CMK (cell line): Measurements from ENCODE around the gene RHOF.

ENCODE experiments used
- DNase-seq: peaks from one replicate; pipeline ENCODE4 v3.0.0-alpha.2; 2010; ENCODE audit warnings: low read depth

The RHOF gene

DNA sequence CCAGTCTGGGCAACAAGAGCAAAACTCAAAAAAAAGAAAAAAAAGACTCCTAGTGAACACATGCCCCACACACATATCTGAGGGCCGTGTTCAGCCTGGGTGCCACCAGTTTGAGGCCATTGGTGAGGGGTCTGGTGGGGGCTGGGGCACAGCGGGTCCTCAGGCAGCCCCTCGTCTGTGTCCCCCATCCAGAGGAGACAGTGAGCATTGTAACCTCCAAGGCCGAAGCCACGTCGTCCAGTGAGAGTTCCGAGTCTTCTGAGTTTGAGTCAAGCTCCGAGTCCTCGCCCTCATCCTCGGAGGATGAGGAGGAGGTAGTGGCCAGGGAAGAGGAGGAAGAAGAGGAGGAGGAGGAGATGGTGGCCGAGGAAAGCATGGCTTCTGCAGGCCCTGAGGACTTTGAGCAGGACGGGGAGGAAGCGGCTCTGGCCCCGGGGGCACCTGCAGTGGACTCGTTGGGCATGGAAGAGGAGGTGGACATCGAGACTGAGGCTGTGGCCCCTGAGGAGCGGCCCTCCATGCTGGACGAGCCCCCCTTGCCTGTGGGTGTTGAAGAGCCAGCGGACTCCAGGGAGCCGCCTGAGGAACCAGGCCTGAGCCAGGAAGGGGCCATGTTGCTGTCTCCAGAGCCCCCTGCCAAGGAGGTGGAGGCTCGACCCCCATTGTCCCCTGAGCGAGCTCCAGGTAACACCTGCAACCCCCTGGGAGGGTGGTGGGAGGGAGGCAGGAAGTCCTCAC is 25.9 kb upstream of the RHOF start:
- no peak for DNase-seq

DNA sequence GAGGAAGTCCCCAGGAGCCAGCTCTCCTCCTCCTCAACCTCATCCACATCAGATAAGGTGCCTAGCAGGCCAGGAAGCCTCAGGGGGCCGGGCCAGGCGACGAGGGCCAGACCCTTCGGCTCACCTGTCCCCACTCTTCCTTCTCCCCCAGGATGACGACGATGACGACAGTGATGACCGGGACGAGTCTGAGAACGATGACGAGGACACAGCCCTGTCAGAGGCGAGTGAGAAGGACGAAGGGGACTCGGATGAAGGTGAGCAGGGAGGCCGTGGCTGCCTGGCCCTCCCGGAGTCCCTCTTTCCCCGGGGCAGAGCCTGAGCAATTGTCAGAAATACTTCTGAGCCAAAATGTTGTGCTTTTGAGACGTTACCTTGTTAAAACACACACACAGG is 24.2 kb upstream of the RHOF start:
- no peak for DNase-seq

DNA sequence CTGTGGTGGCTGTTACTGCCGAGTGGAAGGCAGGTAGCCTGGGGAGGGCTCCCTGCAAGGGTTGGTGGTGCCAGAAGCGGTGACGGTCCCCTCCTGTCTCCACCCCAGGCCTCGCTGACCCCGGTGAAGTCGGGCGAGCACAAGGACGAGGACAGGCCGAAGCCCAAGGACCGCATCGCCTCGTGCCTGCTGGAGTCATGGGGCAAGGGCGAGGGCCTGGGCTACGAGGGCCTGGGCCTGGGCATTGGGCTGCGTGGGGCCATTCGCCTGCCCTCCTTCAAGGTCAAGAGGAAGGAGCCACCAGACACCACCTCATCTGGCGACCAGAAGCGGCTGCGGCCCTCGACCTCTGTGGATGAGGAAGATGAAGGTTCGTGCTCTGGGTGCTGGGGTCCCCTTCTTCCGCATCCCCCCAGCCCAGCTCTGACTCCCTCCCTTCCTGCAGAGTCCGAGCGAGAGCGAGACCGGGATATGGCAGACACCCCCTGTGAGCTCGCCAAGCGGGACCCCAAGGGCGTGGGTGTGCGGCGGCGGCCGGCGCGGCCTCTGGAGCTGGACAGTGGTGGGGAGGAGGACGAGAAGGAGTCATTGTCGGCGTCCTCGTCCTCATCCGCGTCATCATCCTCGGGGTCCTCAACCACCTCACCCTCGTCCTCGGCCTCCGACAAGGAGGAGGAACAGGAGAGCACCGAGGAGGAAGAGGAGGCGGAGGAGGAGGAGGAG is 23.6 kb upstream of the RHOF start:
- no peak for DNase-seq

DNA sequence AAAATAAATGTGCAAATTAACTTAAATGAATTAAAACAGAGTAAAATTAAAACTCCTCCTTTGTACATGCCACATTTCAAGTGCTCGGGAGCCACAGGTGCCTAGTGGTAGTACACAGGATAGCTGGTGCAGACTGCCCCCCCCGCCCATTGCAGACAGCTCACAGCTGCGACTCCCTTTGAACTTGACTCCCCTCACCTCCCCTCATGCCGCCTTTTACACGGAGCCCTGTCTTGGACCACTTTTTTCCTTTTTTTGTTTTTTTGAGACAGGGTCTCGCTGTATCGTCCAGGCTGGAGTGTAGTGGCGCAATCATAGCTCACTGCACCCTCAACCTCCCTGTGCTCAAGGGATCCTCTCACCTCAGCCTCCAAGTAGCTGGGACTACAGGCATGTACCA is 21.8 kb upstream of the RHOF start:
- no peak for DNase-seq

DNA sequence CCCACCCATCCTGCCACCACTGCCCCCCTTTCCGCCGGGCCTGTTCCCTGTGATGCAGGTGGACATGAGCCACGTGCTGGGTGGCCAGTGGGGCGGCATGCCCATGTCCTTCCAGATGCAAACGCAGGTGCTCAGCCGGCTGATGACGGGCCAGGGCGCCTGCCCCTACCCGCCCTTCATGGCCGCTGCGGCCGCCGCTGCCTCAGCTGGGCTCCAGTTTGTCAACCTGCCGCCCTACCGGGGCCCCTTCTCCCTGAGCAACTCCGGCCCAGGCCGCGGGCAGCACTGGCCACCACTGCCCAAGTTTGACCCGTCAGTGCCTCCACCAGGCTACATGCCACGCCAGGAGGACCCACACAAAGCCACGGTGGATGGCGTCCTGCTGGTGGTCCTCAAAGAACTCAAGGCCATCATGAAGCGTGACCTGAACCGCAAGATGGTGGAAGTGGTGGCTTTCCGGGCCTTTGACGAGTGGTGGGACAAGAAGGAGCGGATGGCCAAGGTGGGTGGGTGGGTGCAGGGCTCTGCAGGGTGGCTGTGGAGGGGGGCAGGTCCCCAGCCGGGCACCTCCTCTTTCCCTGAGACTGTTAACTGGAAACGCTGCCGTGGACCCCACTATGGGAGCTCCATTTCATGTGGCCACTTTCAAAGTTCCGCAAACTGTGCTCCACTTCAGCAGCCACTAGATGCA is 21.1 kb upstream of the RHOF start:
- no peak for DNase-seq

DNA sequence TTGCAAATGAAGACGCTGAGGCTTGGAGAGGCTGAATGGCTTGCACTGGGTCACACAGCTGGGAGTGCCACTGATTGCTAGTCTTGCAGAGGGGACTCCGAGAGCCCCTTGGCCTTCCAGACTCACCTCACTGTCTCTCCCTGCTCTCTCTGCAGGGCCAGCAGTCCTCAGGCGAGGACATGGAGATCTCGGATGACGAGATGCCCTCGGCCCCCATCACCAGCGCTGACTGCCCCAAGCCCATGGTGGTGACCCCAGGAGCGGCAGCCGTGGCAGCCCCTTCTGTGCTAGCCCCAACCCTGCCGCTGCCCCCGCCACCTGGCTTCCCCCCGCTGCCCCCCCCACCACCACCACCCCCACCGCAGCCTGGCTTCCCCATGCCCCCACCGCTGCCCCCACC is 20.5 kb upstream of the RHOF start:
- DNase-seq = no peak

DNA sequence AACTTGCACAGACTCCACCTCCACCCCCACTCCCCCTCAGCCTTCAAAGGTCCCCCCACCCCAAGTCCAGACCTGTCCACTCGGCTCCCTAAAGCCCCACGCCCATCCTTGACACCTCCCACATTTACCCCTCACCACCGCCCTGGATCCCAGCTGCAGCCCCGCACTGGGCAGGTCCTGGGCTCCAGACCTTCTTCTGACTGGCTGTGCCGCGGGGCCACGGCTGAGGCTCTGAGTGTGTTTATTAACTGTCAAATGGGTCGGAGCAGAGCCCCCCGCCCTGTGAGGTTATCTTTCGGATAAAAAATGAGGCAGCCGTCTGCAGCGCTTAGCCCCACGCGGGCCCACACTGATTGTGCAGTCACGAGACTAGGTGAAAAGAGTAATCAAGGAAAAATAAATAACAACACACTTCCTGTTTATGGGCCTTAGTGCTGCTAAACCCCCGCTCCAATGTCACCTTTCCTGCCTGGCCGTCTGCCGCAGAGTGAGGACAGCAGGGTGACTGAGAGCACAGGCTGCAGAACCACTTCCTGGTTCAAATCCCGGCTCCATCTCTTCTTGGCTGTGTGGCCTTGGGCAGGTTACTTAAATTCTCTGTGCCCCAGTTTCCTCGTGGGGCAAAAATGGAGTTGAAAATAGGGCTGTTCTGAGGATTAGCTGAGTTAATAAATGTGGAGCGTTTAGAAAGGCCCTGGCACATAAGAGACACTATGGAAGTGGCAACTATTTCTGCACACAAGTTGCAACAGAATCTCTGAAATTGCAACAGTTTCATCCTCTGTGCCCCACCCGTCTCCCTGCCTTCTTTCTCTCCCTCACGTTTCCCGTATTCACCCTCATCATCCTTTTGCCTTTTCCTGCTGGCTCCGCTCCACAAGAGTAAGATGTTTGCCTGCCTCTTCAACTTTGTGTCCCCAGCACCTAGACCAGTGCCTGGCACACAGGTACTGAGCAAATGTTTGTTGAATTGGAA is 19.7 kb upstream of the RHOF start:
- no peak for DNase-seq

DNA sequence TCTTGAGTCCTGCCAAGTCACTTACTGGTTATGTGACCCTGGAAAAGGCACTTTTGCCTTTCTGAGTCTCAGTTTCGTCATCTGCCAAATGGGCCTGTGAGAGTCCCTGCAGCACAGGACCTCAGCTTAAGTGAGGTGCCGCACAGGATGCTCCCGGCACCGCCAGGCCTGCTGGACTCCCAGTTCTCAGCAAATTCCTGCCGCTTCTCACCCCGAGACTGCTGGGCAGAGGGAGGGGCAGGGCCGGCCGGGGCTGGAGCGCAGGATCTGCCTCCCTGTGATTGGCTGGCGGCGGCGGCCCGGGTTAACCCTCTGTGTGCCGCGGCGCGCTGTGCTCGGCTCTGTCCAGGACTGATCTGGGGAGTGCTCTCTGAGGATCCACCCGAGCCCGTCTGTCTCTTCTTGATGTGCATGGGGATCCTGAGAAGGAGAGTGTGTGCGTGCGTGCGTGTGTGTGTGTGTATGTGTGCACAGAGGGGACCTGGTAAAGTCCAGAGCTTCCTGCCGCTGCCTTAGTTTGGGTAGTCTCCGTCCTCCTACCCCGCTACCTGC is 18.9 kb upstream of the RHOF start:
- DNase-seq = no peak

DNA sequence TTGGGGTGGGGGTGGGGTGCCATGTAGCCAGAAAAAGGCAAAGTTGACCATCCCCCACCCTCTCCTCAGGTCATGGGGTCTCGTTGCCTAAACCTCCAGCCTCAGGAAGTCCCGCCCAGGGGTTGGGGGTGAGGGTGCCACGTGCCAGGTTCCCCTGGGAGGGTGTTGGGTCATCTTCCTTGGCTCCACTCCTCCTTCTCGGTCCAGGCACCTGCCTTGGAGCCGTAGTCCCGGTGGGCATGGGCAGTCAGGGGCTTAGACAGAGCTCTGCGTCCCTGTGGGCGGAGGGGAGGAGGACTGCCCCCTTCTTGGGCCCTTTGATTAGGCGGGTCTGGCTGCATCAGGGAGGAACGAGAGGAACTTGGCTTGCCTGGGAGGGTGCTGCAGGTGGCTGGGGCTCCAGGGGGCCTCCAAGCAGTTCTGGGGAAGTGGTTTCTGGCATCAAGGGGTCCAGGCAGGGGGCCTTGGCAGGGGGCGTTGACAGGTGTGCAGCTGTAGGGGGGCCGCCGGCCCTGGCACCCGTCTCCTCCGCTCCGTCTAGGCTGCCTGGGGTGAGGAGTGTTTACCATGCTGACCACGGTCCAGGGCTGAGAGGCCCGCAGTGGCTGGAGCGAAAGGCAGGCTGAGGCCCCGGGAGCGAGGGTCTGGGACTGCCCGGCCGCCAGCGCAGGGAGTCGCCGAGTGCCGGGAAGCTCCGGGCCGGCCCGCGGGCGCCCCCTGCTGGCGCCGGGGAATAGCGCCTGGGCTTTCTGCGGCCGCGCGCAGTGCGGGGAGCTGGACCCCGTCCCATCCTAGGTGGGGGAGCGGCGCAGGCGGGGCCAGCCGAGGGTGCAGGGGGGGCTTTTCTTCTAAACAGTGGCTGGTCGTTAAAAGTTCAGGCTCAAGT is 18.2 kb upstream of the RHOF start:
- no peak for DNase-seq

DNA sequence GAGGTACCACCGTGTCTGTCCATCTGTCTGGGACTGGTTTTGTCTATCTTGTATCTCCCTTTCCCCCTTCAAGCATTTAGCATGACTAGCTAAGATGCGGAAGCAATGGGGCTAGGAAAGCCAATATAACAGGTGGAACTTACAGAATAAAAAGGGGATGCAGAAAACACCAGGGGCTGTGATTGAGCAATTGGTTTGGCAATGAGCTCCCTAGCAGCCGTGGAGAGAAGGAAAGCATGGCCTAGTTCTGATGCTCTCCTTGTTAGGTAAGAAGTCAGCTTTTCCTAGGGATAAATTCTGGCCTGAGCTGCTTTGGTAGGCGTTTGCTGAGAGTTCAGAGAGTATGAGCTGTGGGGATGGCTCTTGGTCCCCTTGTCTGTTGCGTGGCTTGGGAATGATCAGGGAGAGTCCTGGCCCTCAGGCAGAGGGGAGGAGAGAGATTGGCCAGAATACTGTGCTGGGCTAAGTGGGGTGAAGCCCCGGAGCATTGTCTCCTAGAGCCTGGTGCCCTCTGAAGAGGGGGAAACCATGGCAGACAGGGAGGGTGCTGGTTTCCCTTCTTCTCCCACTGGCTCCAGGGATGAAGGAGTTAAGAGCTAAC is 17.4 kb upstream of the RHOF start:
- no peak for DNase-seq

DNA sequence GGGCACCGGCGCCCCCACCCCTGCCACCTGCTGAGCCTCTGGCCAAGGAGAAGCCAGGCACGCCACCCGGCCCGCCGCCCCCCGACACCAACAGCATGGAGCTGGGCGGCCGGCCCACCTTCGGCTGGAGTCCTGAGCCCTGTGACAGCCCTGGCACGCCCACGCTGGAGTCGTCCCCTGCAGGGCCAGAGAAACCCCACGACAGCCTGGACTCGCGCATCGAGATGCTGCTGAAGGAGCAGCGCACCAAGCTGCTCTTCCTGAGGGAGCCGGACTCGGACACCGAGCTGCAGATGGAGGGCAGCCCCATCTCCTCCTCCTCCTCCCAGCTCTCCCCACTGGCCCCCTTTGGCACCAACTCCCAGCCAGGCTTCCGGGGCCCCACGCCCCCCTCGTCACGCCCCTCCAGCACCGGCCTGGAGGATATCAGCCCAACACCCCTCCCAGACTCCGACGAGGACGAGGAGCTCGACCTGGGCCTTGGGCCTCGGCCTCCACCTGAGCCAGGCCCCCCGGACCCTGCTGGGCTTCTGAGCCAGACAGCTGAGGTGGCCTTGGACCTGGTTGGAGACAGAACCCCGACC is 16.8 kb upstream of the RHOF start:
- DNase-seq = no peak

DNA sequence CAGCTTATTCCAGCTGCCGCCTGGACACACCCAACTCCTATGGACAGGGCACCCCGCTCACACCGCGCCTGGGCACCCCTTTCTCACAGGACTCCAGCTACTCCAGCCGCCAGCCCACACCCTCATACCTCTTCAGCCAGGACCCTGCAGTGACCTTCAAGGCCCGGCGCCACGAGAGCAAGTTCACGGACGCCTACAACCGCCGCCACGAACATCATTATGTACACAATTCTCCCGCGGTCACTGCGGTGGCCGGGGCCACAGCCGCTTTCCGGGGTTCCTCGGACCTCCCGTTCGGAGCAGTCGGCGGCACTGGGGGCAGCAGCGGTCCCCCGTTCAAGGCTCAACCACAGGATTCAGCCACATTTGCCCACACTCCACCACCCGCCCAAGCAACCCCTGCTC is 16.2 kb upstream of the RHOF start:
- no peak for DNase-seq

DNA sequence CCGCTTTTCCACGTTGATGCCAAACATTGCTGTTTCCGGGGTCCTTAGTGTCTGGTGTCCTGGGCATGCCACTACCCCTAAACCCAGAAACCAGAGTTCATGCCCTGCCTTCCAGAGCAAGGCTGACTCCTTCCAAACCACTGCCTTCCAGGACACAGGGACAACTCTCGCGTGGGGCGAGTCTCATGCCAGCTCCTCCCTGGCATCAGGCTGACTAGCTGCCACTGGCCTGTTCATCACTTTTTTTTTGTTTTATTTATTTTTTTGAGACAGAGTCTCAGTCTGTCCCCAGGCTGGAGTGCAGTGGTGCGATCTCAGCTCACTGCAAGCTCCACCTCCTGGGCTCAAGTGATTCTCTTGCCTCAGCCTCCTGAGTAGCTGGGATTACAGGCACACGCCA is 15.1 kb upstream of the RHOF start:
- DNase-seq = no peak

DNA sequence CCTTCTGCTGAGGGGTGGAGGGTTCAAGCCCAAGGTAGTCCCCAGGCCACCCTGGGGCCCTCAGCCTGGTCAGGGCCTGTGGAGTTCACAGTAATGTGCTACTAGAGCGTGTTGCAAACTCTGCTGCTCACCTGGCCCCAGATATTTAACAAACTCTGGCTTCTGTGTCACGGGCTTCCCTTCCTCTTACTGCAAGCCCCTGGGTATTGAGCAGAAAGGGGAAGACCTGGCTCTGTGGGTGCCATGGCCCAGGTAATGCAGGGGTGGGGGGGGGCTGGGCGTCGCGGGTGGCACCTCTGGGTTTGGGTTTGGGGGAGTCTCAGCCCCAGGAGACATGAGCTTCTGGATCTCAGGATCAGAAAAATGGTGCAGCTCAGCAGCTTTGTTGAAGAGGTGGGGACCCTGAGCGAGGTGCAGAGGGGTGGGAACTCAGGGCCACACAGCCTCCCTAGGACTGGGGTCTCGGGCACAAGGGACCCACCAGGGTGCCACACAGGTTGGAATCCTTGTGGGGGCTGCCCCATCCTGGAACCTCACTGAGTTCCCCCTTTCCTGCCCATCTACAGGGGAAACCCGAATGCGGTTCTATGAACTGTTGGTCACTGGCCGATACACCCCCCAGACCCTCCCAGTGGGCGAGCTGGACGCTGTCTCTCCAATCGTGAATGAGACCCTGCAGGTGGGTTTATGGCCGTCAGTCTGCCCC is 14.3 kb upstream of the RHOF start:
- no peak for DNase-seq

DNA sequence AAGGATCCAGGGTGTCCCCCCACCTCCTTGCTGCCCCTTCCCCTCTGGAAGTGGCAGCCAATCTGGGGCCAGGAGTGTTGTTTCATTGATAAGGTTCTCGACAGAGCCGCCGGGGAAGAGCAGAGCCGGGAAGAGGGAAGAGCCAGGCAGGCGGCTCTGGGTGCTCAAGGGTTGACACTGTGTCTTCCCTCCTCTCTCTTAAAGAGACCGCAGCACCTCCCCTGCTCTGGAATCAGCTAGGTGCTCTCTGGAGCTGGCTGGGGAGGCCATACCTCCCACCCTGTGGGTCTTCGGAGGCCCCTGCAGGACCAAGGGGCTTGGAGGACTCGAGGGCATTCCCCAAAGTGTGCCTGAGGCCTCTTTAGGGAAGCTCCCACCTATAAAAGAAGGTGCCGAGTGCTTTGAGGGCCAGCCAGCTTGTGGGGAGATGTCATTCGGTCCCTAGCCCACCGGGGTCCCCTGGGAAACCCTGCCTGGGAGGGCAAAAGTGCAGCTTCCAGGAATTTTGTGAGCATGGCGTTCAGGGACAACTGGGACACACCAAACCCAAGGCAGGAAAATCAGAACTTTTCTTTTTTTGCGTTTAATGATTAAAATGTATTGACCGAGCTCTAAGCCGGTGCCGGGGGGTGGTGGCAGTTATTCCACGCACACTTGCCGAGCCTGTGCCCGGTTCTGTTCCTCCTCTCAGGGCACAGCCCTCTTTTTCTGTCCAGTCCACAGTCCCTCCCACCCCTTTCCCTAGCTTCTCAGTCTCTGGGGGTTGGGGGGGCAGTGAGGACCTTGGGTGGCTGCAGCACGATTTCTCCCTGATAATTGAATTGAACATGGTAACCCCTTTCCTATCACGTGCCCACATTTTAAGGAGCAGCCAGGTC is 13.3 kb upstream of the RHOF start:
- no peak for DNase-seq

DNA sequence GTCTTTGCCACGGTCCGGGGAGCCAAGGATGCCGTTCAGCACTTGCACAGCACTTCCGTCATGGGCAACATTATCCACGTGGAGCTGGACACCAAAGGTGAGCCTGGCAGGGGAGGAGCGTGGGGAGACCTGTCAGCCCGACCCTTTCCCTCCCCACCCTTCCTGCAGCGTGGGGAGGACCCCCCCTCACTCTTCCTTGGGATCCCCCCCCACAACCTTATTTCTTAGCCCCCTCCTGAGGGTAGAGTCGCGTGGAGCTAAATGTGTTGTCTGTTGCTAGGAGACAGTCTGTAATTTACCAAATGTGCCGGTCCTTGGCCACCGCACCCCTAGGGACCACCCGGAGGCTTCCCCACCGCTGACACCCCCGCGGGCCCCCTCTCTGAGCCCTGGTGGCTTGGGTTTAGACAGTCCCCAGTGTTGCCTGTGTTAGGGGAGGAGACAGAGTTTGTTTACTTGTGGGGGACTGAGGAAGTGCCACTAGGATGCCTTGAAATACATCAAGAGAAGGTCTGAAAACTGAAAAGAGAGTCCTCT is 12.6 kb upstream of the RHOF start:
- no peak for DNase-seq

DNA sequence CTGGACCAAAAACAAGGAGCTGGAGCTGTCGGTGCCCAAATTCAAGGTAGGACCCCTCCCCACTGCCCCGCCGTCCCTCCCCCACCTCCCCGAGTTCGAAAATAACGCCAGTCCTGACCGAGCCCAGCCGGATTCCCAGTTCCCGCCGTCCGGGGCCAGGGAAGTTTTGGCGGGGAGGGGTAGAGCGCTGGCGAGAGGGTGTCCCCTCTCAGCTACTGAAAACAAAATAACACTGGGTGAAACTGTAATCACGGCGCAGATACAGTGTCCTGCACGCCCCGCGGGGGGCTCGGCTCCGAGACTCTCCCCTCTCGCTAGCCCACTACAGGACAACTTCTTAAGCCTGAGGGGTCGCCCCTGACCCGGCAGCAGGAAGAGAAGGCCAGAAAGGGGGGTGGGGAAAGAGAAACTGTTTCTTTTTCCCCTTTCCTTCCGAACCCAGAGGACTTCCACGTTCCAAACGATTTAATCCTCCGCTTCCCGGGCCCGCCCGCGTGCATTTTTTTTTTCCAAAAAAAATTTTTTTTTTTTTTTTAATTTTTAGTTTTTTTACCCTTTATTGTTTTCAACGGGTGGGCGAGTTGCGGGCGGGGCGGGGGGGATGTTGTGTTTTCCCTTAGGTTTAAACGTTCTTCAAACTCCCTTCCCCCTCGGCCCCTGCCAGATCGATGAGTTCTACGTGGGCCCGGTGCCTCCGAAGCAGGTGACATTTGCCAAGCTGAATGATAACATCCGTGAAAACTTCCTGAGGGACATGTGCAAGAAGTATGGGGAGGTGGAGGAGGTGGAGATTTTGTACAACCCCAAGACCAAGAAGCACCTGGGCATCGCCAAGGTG is 11.9 kb upstream of the RHOF start:
- no peak for DNase-seq
